IPS-15b (cell line): Measurements from ENCODE around the gene CTNNAL1.
"Not testable (repeated sequence)": the region's sequence is repeated elsewhere in the genome, so short reads cannot be mapped to it uniquely, and the experiment has no call there.

Experiments
- H3K27me3 ChIP-seq: one replicate; pipeline ENCODE4 v1.6.1; 2013; ENCODE audit warnings: low read length; ENCODE audit not compliant: control insufficient read depth, insufficient read depth
- H3K36me3 ChIP-seq: one replicate; pipeline ENCODE4 v1.6.1; 2013; ENCODE audit warnings: low read length; ENCODE audit not compliant: control insufficient read depth, insufficient read depth
- H3K4me1 ChIP-seq: one replicate; pipeline ENCODE4 v1.6.1; 2013; ENCODE audit warnings: mild to moderate bottlenecking, low read length; ENCODE audit not compliant: control insufficient read depth, insufficient read depth
- H3K4me3 ChIP-seq: one replicate; pipeline ENCODE4 v1.5.1; 2013; ENCODE audit warnings: low read depth, low read length
- H3K9ac ChIP-seq: one replicate; pipeline ENCODE4 v1.6.1; 2013; ENCODE audit warnings: low read depth, mild to moderate bottlenecking, low read length
- H3K9me3 ChIP-seq: one replicate; pipeline ENCODE4 v1.6.1; 2013; ENCODE audit warnings: mild to moderate bottlenecking, low read length; ENCODE audit not compliant: control insufficient read depth, insufficient read depth

Gene CTNNAL1

GRCh38 chr9:109012876-109013678, at the start of gene CTNNAL1:
Gene CTNNAL1 (minus strand): TSS chr9:109013499. CDS start chr9:109013442, 57 bp downstream.
- peaks cover 18% of the 10 kb centered on the region for H3K27me3 ChIP-seq
- peak within 1 kb of the TSS; percentile 84 for H3K4me3 ChIP-seq
- H3K4me1 ChIP-seq = peaks cover 12% of the 10 kb centered on the region

GRCh38 chr9:109062543-109062942, 49.2 kb upstream of the CTNNAL1 start:
- Histone ChIP-seq H3K36me3 (peaks cover 10% of the 10 kb centered on the region), H3K4me1 (no peaks in the 10 kb centered on the region), H3K27me3 (no peaks in the 10 kb centered on the region), H3K9ac (no peak overlapping the region), H3K9me3 (no peaks in the 10 kb centered on the region), H3K4me3 (no peak overlapping the region)

More at GRCh38 chr9:109012876-109013678, at the start of gene CTNNAL1:
- Histone ChIP-seq H3K9me3 (no peaks in the 10 kb centered on the region), H3K36me3 (no peaks in the 10 kb centered on the region), H3K9ac (peak within 1 kb of the TSS; percentile 74)

- Histone ChIP-seq H3K4me1 (no peaks in the 10 kb centered on the region), H3K9me3 (no peaks in the 10 kb centered on the region), H3K4me3 (no peak overlapping the region), H3K9ac (no peak overlapping the region), H3K36me3 (peaks cover 18% of the 10 kb centered on the region), H3K27me3 (no peaks in the 10 kb centered on the region)
Measured at GRCh38 chr9:109060191-109060590, 46.9 kb upstream of the CTNNAL1 start.

GRCh38 chr9:109053121-109053520, 39.8 kb upstream of the CTNNAL1 start:
- H3K9me3 ChIP-seq, H3K4me1 ChIP-seq, H3K27me3 ChIP-seq, H3K9ac ChIP-seq, H3K4me3 ChIP-seq: not testable (repeated sequence)
- H3K36me3 ChIP-seq = peaks cover 25% of the 10 kb centered on the region

- no peaks in the 10 kb centered on the region for H3K27me3 ChIP-seq
- H3K36me3 ChIP-seq = peaks cover 25% of the 10 kb centered on the region
- no peaks in the 10 kb centered on the region for H3K4me1 ChIP-seq
- no peaks in the 10 kb centered on the region for H3K9me3 ChIP-seq
- H3K4me3 ChIP-seq = no peak overlapping the region
- no peak overlapping the region for H3K9ac ChIP-seq
Measured at GRCh38 chr9:109052416-109052815, 39.1 kb upstream of the CTNNAL1 start.

DNA sequence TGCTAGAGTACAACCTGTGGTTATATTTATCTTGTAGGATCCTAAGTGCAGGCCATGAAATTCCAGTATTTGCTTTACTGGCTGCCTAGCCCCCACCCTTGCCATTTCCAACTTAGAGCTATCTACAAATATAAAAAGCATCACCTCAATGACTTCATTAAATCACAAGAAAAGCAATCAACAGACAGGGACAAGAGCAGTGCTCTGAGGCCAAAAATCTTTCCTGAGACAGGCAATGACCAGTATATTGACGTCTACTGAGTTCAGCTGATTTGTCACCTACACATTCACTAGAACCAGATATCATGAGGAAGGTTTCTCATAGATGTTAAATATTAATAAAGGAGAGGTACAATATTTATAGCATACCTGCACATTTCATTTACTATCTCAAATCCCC, 38.4 kb upstream of the CTNNAL1 start:
- H3K9ac ChIP-seq = no peak overlapping the region
- H3K36me3 ChIP-seq = peaks cover 20% of the 10 kb centered on the region
- no peaks in the 10 kb centered on the region for H3K27me3 ChIP-seq
- no peak overlapping the region for H3K4me3 ChIP-seq
- H3K9me3 ChIP-seq = no peaks in the 10 kb centered on the region
- no peaks in the 10 kb centered on the region for H3K4me1 ChIP-seq

GRCh38 chr9:109050444-109050843, 37.1 kb upstream of the CTNNAL1 start:
- H3K4me1 ChIP-seq = no peaks in the 10 kb centered on the region
- peaks cover 20% of the 10 kb centered on the region for H3K36me3 ChIP-seq
- no peak overlapping the region for H3K9ac ChIP-seq
- H3K4me3 ChIP-seq = no peak overlapping the region
- H3K27me3 ChIP-seq = no peaks in the 10 kb centered on the region
- no peaks in the 10 kb centered on the region for H3K9me3 ChIP-seq

DNA sequence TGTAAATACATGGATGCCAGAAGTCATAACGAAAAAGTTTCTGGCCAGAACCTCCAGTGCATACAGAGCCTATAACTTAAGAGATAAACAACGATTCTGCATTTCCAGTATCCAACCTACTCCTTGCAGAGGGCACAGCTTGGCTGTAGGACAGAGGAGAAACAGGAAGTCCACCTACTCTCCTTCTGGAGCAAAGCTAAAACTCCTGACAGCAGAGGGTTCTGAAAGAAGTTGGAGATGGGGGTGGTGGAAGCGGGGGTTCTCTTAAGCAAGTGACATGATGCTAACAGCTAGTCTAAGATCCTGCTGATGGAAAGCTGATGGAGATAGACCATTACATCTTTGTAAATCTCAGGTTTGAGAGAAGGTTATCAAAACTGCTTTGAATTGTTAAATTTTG, 35.5 kb upstream of the CTNNAL1 start:
- H3K4me1 ChIP-seq = no peaks in the 10 kb centered on the region
- peaks cover 20% of the 10 kb centered on the region for H3K36me3 ChIP-seq
- no peak overlapping the region for H3K9ac ChIP-seq
- no peaks in the 10 kb centered on the region for H3K9me3 ChIP-seq
- no peaks in the 10 kb centered on the region for H3K27me3 ChIP-seq
- no peak overlapping the region for H3K4me3 ChIP-seq

DNA sequence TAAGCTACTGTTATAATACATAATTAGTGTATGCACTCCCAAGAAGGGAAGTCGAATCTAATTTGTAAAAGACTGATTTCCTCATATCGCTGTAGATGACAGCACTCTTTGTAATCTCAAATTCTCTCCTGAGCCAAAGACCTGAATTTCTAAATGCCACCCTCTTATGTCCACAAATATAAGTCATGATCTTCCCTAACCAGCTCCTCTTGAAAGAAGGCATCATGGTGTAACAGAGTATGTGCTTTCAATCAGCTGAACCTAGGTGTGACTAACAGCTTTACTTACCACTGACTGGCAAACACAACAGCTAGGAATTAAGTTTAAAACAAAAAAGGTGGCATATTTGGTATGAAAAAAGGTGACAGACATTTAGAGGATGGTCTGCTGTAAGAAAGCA, 34.0 kb upstream of the CTNNAL1 start:
- Histone ChIP-seq H3K36me3 (peaks cover 17% of the 10 kb centered on the region), H3K9ac (no peak overlapping the region), H3K27me3 (no peaks in the 10 kb centered on the region), H3K9me3 (no peaks in the 10 kb centered on the region), H3K4me1 (no peaks in the 10 kb centered on the region), H3K4me3 (no peak overlapping the region)

- peaks cover 17% of the 10 kb centered on the region for H3K36me3 ChIP-seq
- H3K9ac ChIP-seq = no peak overlapping the region
- H3K27me3 ChIP-seq = no peaks in the 10 kb centered on the region
- H3K9me3 ChIP-seq = no peaks in the 10 kb centered on the region
- no peak overlapping the region for H3K4me3 ChIP-seq
- H3K4me1 ChIP-seq = no peaks in the 10 kb centered on the region
Measured at GRCh38 chr9:109046346-109046745, 33.0 kb upstream of the CTNNAL1 start.

GRCh38 chr9:109043578-109043977, 30.3 kb upstream of the CTNNAL1 start:
- Histone ChIP-seq H3K4me1 (no peaks in the 10 kb centered on the region), H3K36me3 (peaks cover 5% of the 10 kb centered on the region), H3K9ac (no peak overlapping the region), H3K9me3 (no peaks in the 10 kb centered on the region), H3K4me3 (no peak overlapping the region), H3K27me3 (no peaks in the 10 kb centered on the region)

- H3K27me3 ChIP-seq = no peaks in the 10 kb centered on the region
- no peaks in the 10 kb centered on the region for H3K4me1 ChIP-seq
- no peaks in the 10 kb centered on the region for H3K36me3 ChIP-seq
- H3K9me3 ChIP-seq = no peaks in the 10 kb centered on the region
- no peak overlapping the region for H3K4me3 ChIP-seq
- H3K9ac ChIP-seq = no peak overlapping the region
Measured at GRCh38 chr9:109040571-109040970, 27.3 kb upstream of the CTNNAL1 start.
